GM23248 (cell line): ENCODE results near the gene SLC12A7.

ENCODE experiments used
- EZH2 ChIP-seq: fragments of 200-600 bp; sonication (generic); IDR thresholded peaks from 2 replicates; pipeline ENCODE4 v1.6.1; 2018; ENCODE audit warnings: antibody characterized with exemption, mild to moderate bottlenecking; ENCODE audit not compliant: insufficient read depth, poor library complexity, severe bottlenecking
- EZH2phosphoT487 ChIP-seq: fragments of 200-600 bp; sonication (generic); IDR thresholded peaks from 2 replicates; pipeline ENCODE4 v1.6.1; 2018; ENCODE audit warnings: antibody characterized with exemption, moderate library complexity, mild to moderate bottlenecking, low read depth; ENCODE audit not compliant: insufficient read depth

DNA sequence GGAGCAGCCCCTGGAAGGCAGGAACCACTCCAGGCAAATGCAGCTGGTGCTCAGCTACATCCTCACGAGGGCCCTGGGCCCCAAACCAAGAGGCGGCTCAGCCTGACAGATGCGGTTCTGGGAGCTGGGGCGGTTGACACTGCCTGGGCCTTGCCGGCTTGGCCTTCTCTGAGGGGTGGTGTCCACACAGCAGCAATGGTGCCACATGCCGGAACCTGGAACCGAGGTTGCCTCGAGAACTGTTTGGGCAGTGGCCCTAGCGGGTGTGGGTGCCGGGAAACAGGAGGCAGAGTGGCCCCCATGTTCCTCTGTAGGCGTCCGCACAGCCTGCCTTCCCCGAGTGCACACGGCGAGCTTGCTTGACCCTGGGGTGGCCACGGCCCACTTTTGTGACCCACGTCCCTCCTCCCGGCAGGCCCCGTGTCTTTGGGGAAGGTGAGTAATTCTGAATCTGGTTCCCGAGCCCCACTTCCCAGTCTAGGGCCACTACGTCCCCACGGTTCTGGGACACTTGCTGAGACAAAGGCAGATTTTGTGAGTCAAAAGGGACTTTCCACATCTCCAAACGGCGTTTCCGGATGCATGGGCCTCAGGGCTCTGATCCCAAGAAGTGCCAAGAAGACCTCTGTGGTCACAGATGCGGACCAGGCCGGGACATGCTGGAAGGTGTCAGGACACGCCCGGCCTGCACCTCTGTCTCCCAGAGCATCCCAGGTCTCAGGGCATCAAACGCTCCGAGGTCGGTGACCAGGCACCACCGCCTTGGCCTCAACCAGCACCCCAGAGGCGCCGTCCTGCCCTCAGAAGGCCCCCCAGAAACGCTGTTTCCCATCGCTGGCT is 27.7 kb upstream of the SLC12A7 start:
- TF ChIP-seq EZH2 (no peak), EZH2phosphoT487 (no peak)
